Measurements from ENCODE around the gene KRTAP24-1. TPM values are rescaled to one million over a fixed set of nuclear protein-coding genes. Genes with fewer than 3 reads are reported as not detected.

The KRTAP24-1 gene
- total RNA-seq, 1 donor from 2014 or later = not detected

DNA sequence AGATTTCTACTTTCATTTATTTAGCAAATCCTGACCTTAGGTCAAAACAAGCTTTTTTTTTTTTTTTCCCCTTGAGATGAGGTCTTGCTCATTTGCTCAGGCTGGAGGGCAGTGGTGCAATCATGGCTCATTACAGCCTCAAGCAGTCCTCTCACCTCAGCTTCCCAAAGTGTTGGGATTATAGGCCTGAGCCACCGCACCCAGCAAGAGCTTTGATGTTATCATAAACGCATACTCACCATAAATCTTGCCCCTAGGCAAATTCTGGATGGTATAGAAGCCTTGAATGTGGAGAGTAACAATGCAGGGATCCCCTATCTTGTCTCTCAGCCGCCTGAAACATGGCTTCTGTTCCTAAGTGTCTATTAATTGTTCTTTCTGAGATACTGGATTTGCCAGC lies 42.1 kb downstream of the KRTAP24-1 start:
- ATAC-seq (no peak), DNase-seq (ENCODE audit: low spot score) (no peak)
- intact Hi-C loops (cut with DNase I) = no loop called here

DNA sequence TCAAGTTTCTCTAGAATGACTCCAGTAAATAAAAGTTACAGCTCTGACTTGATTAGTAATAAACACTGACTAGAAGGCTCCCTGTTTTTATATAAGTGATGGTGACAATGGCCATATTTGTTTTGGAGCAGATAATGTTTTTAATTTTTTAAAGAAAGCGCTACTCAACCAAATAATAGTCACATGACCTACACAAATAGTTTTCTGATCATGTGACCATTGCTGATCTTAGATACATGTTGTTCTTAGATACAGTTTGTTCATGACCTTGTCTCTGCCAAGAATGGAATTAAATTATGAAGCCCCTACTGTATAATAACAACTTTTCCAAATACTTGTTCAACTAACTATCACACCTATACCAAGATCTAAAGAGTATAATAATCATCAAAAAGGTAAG lies 44.6 kb downstream of the KRTAP24-1 start:
- DNase-seq (ENCODE audit: low spot score) (no peak), ATAC-seq (no peak)
- intact Hi-C loops (cut with DNase I) = no loop called here

DNA sequence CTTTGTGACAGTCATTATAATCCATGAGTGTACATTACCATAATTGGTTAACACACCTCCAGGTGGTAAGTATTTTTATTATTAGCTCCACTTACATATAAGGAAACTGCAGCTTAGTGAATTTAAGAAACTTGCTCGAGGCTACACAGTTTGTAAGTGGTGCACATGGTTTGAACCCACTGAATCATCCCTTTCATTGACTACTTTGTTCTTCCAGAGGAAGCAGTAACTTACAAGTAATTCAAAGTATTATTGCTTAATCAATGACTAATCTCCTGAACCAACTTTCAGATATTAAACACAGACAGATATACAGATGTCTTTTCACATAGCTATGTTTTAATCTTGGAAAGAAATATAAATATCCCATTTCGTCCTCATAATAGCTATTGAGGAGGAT lies 48.1 kb downstream of the KRTAP24-1 start:
- intact Hi-C loops (cut with DNase I) = no loop called here
- DNase-seq (ENCODE audit: low spot score) = no peak
- ATAC-seq = no peak

DNA sequence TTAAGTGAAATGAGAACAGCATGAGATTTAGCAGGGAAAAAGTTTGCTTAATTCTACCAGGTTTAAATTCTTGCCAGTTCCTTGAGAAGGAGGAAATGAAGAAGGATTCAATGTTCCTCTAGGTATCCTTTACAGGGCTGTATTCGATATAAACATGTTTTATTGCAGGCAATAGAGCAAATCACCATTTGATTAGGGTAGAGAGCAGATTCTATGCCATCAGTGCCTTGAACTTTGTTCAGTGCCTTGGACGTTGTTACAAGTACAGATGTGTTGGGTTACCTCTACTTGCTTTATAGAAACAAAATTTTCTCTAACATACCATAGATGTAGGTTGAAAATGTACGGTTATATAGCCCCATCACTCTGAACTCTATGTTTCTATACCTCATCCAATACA lies 48.7 kb downstream of the KRTAP24-1 start:
- no peak for DNase-seq (ENCODE audit: low spot score)
- intact Hi-C loops (cut with DNase I) = no loop called here
- ATAC-seq = no peak

DNA sequence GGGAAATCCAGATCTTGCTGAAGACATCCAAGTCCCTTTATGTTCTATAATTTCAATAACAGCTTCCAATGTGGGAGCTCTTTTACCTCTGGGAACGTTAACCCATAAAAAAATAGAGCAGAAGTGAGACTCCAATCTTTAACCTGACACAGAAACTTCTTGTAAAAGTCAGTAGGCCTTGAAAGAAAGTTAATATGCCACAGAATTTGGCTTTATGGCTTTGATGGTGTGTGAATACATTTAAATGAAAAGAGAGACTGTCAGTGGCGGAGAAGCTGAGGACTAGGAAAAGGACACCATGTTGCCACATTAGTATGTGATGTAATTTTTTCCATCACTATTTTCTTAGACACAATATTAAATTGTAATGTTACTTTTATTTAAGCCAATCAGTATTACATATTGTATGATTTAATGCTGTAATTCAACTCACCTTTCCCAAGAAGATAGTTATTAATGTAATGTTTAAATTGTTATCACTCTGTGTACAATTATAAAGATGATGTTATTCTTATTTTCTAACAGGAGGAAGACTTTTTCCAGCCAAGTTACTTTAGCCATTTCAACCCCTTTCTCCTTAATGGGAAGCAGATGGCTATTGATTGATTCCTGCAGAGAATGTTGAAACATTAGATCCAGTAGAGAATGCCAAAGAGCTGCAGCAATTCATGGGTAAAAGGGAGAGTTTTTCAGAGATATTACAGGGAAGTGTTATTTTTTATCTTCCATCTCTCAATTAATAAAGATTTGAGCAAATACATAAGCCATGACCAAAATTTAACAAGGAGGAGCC lies 49.3 kb downstream of the KRTAP24-1 start:
- DNase-seq (ENCODE audit: low spot score) (no peak), ATAC-seq (peak; percentile 75)
- intact Hi-C loops (cut with DNase I) = no loop called here

DNA sequence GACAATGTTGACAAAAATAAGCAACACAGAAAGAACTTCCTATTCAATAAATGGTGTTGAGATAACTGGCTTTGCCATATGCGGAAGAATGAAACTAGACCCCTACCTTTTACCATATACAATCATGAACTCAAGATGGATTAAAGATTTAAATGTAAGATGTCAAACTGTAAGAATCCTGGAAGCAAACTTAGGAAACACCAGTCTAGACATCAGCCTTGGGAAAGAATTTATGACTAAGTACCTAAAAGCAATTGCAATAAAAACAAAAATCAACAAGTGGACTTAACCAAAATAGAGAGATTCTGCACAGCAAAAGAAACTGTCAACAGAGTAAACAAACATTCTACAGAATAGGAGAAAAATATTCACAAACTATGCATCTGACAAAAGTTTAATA lies 50.7 kb downstream of the KRTAP24-1 start:
- intact Hi-C loops (cut with DNase I) = no loop called here
- ATAC-seq (no peak), DNase-seq (ENCODE audit: low spot score) (no peak)

Other genes starting within 250 kb of the KRTAP24-1 start
- gene CLDN17, start 116.1 kb downstream of the KRTAP24-1 start, total RNA-seq = not detected
- gene CLDN8, start 66.9 kb downstream of the KRTAP24-1 start, total RNA-seq = not detected
- not detected for gene KRTAP25-1, start 6.6 kb upstream of the KRTAP24-1 start, total RNA-seq
- not detected for gene KRTAP26-1, start 37.4 kb upstream of the KRTAP24-1 start, total RNA-seq
- gene KRTAP27-1, start 54.7 kb upstream of the KRTAP24-1 start, total RNA-seq = not detected
- not detected for gene KRTAP23-1, start 65.7 kb upstream of the KRTAP24-1 start, total RNA-seq
- not detected for gene KRTAP13-2, start 89.3 kb upstream of the KRTAP24-1 start, total RNA-seq
- not detected for gene KRTAP13-1, start 113.1 kb upstream of the KRTAP24-1 start, total RNA-seq
- not detected for gene KRTAP13-3, start 143.0 kb upstream of the KRTAP24-1 start, total RNA-seq
- gene KRTAP13-4, start 147.3 kb upstream of the KRTAP24-1 start, total RNA-seq = not detected
- not detected for gene KRTAP15-1, start 157.3 kb upstream of the KRTAP24-1 start, total RNA-seq
- gene KRTAP19-1, start 197.4 kb upstream of the KRTAP24-1 start, total RNA-seq = not detected
- not detected for gene KRTAP19-2, start 204.5 kb upstream of the KRTAP24-1 start, total RNA-seq
- gene KRTAP19-3, start 209.1 kb upstream of the KRTAP24-1 start, total RNA-seq = not detected
- gene KRTAP19-4, start 214.2 kb upstream of the KRTAP24-1 start, total RNA-seq = not detected
- not detected for gene KRTAP19-5, start 219.2 kb upstream of the KRTAP24-1 start, total RNA-seq

Data from sciatic nerve (tissue), 2 donors.